Measurements from ENCODE around the gene GPR15.

The GPR15 gene

DNA sequence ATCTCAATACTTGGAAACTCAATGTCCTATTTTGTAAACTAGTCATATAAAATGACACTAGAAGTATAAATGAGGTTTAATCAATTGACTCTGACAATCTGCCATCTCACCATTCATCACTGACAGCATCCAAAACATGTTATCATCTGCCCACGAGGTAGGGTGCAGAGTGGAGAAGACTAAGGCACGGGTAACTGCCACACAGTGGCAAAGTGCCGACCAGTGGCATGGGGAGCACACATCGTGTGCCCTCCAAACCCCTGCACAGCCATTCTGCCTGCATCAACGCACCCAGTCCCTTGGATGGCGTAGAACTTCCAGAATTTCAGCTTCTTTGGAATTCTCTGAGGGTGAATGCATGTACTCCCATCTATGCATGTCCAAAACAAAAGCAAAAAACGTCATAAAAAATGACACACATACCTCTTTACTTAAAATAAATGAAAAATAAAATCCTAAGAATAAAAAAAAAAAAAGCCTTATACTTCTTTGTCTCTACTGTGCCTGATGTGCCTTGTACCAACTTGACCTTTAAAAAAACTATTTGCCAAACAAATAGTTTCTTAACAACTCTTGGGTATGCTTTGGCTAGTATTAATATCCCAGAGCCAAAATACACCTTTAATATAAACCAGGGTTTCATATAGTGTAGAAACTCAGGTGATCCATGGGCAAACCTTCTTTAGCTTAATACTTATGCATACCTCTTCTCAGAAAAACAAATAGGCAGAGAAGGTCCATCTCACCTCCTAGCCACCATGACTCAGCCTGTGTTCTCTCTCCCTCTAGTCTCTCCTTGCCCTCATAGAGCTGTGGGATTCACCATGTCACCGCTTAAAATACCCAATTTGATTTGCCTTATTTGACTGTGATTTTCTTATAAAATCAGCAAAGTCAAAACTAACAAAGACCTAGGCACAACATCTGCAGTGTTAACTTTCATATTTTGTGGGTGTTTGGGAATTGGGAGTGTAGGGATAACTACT lies 48.9 kb downstream of the GPR15 start:
- TF ChIP-seq TSHZ2 (CRISPR knock-in tag; IDR thresholded peaks at IDR 0.05) (no peak), TOX (CRISPR knock-in tag; IDR thresholded peaks at IDR 0.05; ENCODE audit: borderline replicate concordance) (no peak), ZNF8 (CRISPR knock-in tag; IDR thresholded peaks at IDR 0.05) (no peak), ZC3H10 (CRISPR knock-in tag; IDR thresholded peaks at IDR 0.05) (no peak), PPARA (CRISPR knock-in tag; IDR thresholded peaks at IDR 0.05; ENCODE audit: borderline replicate concordance) (no peak), OSR1 (CRISPR knock-in tag; IDR thresholded peaks at IDR 0.05) (no peak), ESRRG (CRISPR knock-in tag; IDR thresholded peaks at IDR 0.05) (no peak), POU6F1 (CRISPR knock-in tag; IDR thresholded peaks at IDR 0.05; ENCODE audit: borderline replicate concordance, low read depth) (no peak), TCF4 (CRISPR knock-in tag; IDR thresholded peaks at IDR 0.05; ENCODE audit: borderline replicate concordance) (no peak), CSDC2 (CRISPR knock-in tag; IDR thresholded peaks at IDR 0.05) (no peak), ZNF70 (CRISPR knock-in tag; IDR thresholded peaks at IDR 0.05) (no peak), BACH2 (CRISPR knock-in tag; IDR thresholded peaks at IDR 0.05; ENCODE audit: borderline replicate concordance) (no peak), ZFP3 (CRISPR knock-in tag; IDR thresholded peaks at IDR 0.05) (no peak), ARNTL (CRISPR knock-in tag; IDR thresholded peaks at IDR 0.05; ENCODE audit: borderline replicate concordance, low read depth) (no peak)
- no peak for ATAC-seq

DNA sequence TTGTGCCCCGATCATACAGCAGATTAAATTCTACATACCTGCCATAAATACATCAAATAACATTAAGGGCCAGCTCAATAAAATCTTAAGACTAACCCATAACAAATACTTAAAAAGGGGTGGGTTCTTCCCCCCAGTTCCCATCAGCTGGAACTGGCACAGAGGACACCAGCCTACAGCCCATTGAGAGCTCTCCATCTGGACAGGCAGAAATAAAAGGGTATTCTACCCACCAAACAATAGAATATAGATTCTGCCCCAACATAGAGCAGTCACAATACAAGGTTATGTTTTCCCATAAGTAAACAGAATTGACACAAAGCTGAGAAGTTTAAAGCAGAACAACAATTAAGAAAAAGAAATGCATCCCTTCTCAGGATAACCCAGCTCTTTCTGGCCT lies 49.7 kb downstream of the GPR15 start:
- no peak for TF ChIP-seq ZNF565 (CRISPR knock-in tag; conservative IDR thresholded peaks at IDR 0.05; ENCODE audit: low read depth)
- no peak for TF ChIP-seq ZC3H10 (CRISPR knock-in tag; IDR thresholded peaks at IDR 0.05)
- TF ChIP-seq PPARA (CRISPR knock-in tag; IDR thresholded peaks at IDR 0.05; ENCODE audit: borderline replicate concordance): no peak

GRCh38 chr3:98582042-98582441 lies 50.3 kb downstream of the GPR15 start:
- ATAC-seq: no peak

More for the DNA sequence above, 49.7 kb downstream of the GPR15 start:
- ATAC-seq: no peak

More at GRCh38 chr3:98582042-98582441, 50.3 kb downstream of the GPR15 start:
- TF ChIP-seq ISL1 (CRISPR knock-in tag; IDR thresholded peaks at IDR 0.05) (no peak), POU6F1 (CRISPR knock-in tag; IDR thresholded peaks at IDR 0.05; ENCODE audit: borderline replicate concordance, low read depth) (no peak), TOX (CRISPR knock-in tag; IDR thresholded peaks at IDR 0.05; ENCODE audit: borderline replicate concordance) (no peak), ZNF70 (CRISPR knock-in tag; IDR thresholded peaks at IDR 0.05) (no peak), CSRNP3 (CRISPR knock-in tag; IDR thresholded peaks at IDR 0.05) (no peak)
